GM19193 (cell line): Measurements from ENCODE around the gene TNFSF4.

Experiments
- POLR2A ChIP-seq: IDR thresholded peaks from 4 replicates; pipeline ENCODE4 v1.6.1; 2011; ENCODE audit not compliant: insufficient read depth, insufficient read length; ENCODE audit errors: extremely low read depth

TNFSF4 gene, protein sequence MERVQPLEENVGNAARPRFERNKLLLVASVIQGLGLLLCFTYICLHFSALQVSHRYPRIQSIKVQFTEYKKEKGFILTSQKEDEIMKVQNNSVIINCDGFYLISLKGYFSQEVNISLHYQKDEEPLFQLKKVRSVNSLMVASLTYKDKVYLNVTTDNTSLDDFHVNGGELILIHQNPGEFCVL

DNA sequence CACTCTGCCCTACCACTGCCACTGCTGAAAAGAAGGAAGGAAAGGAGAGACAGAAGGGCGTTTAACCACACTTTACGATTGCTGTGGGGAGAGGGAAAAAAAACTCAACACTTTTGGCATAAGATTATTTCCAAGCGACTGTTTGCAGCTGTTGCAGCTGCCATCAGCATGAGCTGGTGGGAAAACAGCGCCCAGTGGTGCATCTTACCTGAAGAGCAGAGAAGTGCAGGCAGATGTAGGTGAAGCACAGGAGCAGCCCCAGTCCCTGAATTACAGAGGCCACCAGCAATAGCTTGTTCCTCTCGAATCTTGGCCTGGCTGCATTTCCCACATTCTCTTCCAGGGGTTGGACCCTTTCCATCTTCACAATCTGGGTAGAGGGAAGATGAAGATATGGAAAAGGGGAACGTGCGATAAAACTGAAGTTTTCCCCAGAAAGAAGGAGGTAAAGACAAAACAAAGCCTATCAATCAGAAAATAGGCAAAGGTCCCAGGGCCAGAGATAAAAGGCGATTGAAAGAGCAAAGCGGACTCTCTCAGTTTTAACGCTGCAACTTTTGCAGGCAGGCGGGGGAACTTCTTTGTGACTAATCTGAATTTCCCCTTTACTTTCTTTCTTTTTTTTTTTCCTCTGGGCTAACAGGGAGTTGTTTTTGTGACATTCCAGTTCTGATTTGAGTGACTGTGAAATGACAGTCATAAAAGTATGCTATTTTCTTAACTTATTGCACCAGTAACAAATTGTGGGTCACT lies at the start of gene TNFSF4:
Gene TNFSF4 (minus strand): TSS at position 516 of the 753 bp plus-strand sequence. CDS start 155 bp downstream, at position 361.
- TF ChIP-seq POLR2A: no peak

DNA sequence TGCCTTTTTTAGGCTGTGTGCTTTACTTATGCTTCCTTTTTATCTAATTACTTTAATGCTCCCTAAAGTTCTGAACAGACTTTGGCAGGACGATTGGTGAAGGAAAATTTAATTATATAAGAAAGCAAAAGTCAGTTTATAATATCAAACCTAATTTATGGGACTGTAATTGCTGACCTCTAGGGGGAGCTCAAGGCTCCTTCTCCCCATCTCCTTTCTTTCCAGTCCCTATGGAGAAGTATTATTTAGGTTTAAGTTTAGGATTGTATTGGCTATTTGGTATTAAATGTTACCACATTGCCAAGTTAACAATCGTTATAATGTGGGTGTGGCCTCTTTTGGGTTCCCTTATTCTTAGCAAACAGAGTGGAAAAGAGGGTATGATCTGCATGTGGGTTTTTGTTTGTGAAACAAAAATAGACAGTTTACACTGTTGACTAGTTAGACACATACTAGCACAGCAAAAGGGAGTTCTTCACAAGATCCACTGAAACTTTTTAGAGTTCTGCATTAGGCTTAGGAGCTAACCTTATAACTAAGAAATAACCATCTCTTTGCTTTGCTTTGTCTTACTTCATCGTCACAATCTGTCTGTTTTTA lies 48.2 kb upstream of the TNFSF4 start:
- no peak for TF ChIP-seq POLR2A

DNA sequence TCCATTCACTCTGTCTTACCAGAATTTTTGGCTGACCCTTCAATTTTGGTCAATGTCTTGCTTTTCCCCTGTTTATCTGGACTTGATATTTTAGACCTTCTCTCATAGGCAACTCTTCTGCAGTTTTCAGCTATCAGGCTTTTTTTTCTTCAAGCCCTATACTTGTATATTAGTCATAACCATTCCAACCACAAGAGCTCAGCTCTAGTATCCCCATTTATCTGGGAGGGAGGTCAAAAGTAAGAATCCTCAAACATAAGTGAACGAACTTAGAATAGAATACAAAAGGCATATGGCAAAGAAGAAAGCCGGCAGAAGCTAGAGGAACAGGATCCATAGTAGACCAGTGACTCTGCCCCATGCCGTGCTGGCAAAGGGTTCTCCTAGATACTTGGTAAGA lies 45.9 kb upstream of the TNFSF4 start:
- no peak for TF ChIP-seq POLR2A

DNA sequence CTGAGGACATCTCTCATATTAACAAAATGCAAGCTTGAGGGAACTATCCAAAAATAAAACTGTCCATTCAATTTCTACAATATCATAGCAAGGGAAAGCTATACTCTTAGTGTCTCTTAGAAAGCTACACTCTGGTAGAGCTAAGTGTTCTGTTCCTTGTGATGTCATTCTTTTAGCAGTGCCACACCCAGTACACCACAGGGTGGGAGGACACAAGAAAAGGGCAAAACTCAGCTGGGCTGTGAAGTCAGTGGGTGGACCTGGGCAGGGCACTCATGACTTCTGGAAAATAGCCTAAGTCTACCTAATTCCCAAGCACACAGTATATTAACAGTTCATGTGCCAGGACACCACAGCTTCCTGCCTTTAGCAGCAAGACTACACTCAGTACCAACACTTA lies 42.2 kb upstream of the TNFSF4 start:
- TF ChIP-seq POLR2A: no peak

DNA sequence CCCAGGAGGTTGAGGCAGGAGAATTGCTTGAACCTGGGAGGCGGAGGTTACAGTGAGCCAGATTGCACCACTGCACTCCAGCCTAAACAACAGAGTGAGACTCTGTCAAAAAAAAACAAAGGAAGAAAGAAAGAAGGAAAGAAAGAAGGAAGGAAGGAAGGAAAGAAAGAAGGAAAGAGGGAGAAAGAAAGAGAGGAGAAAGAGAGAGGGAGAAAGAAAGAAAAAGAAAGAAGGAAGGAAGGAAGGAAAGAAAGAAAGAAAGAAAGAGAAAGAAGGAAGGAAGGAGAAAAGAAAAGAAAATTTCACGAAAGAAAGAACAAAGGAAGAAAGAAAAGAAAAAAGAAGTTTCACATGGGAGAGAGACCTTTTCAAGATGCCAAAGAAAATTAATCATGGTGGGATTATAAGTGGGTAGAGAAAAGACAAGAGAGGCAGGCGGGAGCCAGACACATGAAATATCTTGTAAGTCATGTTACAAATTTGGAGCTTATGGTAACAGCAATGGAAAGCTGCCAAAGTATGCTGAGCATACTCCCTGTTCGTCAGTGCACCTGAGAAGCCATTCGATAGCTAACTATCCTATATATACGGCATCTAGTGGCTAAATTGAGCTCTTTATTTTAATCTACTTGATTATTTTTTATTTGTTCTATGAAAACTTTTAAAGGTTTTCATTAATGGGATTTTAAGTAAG lies 41.3 kb upstream of the TNFSF4 start:
- TF ChIP-seq POLR2A: no peak

DNA sequence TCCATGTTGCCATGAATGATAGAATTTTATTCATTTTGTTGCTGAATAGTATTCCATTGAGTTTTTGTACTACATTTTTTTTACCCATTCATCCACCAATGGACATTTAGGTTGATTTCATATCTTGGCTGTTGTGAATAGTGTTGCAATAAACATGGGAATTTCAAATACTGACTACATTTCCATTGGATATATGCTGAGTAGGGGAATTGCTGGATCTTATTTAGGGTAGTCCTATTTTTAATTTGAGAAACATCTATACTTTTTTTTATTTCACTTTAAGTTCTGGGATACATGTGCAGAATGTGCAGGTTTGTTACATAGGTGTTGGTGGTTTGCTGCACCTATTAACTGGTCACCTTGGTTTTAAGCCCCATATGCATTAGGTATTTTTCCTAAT lies 38.8 kb upstream of the TNFSF4 start:
- TF ChIP-seq POLR2A: no peak

DNA sequence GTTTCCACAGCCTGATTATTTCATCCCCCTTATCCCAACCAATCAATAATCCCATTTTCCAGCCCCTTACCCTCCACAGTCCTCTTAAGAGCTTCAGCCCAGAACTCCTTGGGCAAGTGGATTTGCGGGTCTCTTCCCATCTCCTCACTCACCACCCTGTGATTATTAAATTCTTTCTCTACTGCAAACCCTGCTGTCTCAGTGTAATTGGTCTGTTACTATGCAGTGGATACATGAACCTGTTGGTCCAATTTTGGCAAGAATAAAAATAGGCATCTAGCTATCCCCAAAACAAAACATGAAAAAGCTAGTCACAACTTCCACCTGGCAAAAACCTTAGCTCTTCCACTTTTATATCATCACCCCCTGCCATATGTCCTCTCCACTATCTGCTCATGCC lies 36.2 kb upstream of the TNFSF4 start:
- no peak for TF ChIP-seq POLR2A

DNA sequence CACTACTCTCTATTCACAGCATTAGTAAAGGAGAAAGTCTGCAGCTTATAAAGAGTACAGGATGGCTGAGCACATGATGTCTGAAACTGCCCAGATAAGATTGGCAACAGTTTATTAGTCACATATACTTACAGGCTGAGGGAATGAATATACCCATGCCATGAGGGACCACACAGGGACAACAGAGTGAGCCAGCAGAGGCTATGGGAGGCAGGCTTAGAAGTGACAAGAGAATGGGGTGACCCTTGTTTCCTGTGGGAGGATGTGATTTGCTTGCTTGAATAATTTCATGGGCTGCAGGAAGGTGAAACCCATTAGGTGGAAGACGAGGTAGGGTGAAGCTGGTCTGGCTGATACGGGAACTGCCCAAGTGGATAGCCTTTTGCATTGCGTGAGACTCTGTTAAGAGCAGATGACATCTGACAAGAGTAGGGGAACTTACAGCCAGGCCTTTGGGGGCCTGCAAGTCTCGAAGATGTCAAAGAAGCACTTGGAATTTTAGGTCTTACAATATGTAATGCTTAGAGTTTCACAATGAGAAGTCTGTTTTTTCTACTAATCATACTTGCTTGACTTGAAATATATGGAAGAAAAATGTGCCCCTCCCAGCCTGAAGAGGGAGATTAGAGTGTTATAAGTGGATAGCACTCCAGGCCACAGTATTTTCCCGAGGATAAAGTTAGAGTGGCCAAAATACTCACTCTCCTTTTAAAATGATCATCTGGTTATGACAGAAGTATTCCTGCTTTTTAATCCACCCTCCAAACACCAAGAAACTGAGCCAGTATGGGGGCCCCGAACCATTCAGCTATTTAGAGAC lies 34.6 kb upstream of the TNFSF4 start:
- TF ChIP-seq POLR2A: no peak

DNA sequence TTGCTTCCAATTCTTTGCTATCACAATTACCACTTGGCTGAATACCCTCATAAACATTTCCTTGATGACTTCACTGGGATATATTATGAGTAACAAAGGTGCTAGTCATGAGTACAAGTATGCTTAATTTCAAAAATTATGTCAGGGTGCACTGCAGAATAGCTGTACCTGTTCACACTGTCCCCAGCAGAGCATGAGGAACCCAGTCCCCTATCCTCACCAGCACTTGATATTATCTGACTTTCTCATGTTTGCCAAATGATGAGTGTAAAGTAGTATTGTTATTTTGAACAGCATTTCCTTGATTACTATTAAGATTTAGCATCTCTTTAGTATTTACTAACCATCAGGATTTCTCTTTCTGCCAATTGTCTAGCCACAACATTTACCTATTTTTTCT lies 33.5 kb upstream of the TNFSF4 start:
- no peak for TF ChIP-seq POLR2A

DNA sequence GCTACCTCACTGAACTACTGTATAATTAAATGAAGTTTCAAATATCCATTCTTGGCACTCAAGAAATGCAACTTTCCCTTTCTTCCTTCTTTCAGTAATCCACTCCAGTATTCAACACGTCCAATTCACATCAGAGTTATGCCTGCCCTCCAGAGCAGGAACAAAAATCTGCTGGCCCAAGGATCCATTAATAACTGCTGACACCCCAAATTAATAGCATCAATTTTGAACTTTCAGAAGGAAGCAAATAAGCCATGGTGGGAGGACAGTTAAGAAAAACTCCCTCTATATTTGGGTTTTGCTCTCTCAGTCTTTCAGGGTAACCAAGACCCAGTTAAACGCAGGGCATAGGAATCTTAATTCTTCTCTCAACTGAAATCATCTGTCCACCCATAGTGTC lies 31.9 kb upstream of the TNFSF4 start:
- TF ChIP-seq POLR2A: no peak

DNA sequence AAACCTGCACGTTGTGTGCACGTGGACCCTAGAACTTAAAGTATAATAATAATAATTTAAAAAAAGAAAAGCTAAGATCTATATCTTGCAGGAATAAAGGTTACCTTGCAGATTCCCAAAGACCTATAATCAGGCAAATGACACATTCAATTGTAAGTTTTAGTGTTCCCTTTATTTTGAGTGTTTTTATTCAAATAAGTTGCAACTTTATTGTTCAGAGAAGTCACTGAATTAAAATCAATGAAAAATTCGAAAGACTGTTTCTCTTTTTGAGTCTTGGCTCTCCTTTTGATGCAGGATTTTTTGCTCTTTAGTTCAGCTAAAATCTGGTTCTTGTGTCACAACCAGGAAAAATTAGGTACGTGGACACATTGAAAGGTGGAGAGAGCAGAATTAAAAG lies 27.8 kb upstream of the TNFSF4 start:
- no peak for TF ChIP-seq POLR2A

DNA sequence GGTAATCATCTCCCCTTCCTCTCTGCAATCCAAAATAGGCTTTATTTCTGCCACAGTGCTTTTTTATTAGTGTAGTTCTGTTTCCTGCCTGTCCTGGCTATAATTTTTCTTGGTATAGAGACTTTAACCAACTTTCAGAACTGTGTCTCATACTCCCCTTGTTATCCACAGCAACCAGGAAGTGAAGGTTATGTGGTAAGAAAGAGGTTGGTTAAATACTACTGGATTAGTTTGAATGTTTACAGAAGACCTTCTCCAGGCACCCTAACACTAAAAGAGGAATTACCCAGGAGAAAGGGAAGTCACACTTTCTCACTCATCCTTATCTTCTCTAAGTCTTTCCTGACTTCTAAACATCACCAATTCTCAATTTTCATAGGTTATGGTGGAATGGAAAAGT lies 17.8 kb upstream of the TNFSF4 start:
- no peak for TF ChIP-seq POLR2A

DNA sequence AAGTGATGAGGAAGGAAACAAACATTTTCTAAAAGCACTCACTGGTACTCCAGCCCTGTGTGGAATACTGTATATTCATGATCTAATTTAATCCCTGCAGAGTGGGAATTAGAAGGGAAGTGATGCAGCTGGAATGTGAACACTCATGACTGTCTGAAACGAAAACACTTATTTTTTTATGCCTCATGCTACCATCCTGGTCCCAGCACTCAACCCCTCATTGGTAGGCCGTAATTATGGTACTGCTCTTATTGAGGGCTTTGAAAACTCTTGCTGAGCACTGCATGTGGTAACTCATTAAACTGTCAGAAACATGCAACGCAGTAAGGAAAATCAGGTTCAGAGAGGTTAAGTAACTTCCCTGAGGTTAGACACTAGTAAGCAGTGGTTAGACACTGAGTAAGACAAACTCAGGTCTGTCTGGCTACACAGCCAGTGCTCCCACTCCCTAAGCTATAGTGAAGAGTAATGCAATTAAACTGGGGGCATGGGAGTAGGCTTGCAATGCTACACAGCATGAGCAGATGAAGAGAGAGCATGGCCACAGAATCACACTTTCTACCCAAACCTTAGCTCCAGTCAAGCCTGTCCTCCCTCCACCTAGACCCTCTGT lies 17.3 kb upstream of the TNFSF4 start:
- no peak for TF ChIP-seq POLR2A

DNA sequence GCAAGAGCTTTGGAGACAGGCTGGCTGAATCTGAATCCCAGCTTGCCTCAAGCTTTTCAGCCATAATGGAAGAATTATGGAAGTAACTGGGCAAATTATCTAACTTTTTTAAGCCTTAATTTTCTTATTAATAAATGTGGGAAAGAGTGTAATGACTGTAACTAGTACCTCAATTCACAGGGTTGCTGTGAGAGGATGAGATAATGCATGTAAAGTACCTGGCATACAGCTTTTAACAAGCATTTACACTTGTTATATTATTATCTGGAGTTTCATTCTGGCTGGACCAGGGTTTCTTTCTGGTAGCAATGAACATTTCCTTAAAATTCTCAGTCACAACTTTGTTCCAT lies 15.9 kb upstream of the TNFSF4 start:
- no peak for TF ChIP-seq POLR2A
